ENCODE measurements around the gene RPS26.

RPS26 gene

DNA sequence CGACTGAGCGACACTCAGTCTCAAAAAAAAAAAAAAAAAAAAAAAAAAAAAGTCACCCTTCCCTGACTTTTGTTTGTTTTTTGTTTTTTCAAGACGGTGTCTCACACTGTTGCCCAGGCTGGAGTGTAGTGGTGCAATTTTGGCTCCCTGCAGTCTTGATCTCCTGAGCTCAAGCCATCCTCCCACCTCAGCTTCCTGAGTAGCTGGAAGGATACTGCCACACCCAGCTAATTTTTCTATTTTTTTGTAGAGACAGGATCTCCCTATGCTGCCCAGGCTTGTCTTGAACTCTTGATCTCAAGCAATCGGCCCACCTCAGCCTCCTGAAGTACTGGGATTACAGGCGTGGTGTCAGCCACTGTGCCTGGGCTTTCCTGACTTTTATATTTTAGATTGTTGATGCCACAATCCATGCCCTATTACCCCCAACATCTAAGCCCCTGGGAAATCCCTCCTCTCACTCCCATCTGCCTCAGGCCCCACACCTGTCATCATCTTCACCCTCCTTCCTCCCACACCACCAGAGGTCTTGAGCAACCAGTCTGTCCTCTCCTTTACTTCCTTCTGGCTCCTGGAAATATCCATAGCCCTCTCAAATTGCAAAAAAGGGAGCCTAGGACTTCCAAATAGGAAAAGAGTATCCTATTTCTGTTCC lies 13.1 kb upstream of the RPS26 start:
- no peak for DNase-seq (ENCODE audit: low read depth)
- TF ChIP-seq, protein P1, sequence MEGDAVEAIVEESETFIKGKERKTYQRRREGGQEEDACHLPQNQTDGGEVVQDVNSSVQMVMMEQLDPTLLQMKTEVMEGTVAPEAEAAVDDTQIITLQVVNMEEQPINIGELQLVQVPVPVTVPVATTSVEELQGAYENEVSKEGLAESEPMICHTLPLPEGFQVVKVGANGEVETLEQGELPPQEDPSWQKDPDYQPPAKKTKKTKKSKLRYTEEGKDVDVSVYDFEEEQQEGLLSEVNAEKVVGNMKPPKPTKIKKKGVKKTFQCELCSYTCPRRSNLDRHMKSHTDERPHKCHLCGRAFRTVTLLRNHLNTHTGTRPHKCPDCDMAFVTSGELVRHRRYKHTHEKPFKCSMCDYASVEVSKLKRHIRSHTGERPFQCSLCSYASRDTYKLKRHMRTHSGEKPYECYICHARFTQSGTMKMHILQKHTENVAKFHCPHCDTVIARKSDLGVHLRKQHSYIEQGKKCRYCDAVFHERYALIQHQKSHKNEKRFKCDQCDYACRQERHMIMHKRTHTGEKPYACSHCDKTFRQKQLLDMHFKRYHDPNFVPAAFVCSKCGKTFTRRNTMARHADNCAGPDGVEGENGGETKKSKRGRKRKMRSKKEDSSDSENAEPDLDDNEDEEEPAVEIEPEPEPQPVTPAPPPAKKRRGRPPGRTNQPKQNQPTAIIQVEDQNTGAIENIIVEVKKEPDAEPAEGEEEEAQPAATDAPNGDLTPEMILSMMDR (IDR thresholded peaks at IDR 0.05; ENCODE audit: low read depth, low read length, missing control alignments) = no peak
- in situ Hi-C loops (cut with HindIII; ENCODE audit: low sequenced_read_pairs) = no loop called here

GRCh38 chr12:56029166-56029519 lies 12.6 kb upstream of the RPS26 start:
- TF ChIP-seq, protein P1 (IDR thresholded peaks at IDR 0.05; ENCODE audit: low read depth, low read length, missing control alignments) = no peak
- in situ Hi-C loops (cut with HindIII; ENCODE audit: low sequenced_read_pairs) = no loop called here
- no peak for DNase-seq (ENCODE audit: low read depth)
- no peak overlapping the region for H3K4me3 ChIP-seq (ENCODE audit: low read depth, low read length)

More for the DNA sequence above, 13.1 kb upstream of the RPS26 start:
- H3K4me3 ChIP-seq (ENCODE audit: low read depth, low read length) = no peak overlapping the region

- TF ChIP-seq, protein P1 (IDR thresholded peaks at IDR 0.05; ENCODE audit: low read depth, low read length, missing control alignments) = peak; percentile 83
- H3K4me3 ChIP-seq (ENCODE audit: low read depth, low read length) = no peak overlapping the region
- in situ Hi-C loops (cut with HindIII; ENCODE audit: low sequenced_read_pairs) = loop anchor here (10.0 kb wide), 1 partner anchor 55 kb away; the partner anchor contains the start of gene RAB5B
- DNase-seq (ENCODE audit: low read depth) = peak; percentile 43
Observed at GRCh38 chr12:56029666-56030293, 11.9 kb upstream of the RPS26 start.

GRCh38 chr12:56031987-56032386 lies 9.7 kb upstream of the RPS26 start:
- in situ Hi-C loops (cut with HindIII; ENCODE audit: low sequenced_read_pairs) = loop anchor here (10.0 kb wide), 1 partner anchor 57 kb away; the partner anchor contains the start of gene RAB5B
- no peak for DNase-seq (ENCODE audit: low read depth)
- no peak overlapping the region for H3K4me3 ChIP-seq (ENCODE audit: low read depth, low read length)
- TF ChIP-seq, protein P1 (IDR thresholded peaks at IDR 0.05; ENCODE audit: low read depth, low read length, missing control alignments) = no peak

GRCh38 chr12:56034586-56035332 lies 7.0 kb upstream of the RPS26 start:
- DNase-seq (ENCODE audit: low read depth) = no peak
- in situ Hi-C loops (cut with HindIII; ENCODE audit: low sequenced_read_pairs) = loop anchor here (10.0 kb wide), 1 partner anchor 60 kb away; the partner anchor contains the start of gene RAB5B
- H3K4me3 ChIP-seq (ENCODE audit: low read depth, low read length) = no peak overlapping the region
- TF ChIP-seq, protein P1 (IDR thresholded peaks at IDR 0.05; ENCODE audit: low read depth, low read length, missing control alignments) = no peak

- TF ChIP-seq, protein P1 (IDR thresholded peaks at IDR 0.05; ENCODE audit: low read depth, low read length, missing control alignments) = no peak
- DNase-seq (ENCODE audit: low read depth) = no peak
- H3K4me3 ChIP-seq (ENCODE audit: low read depth, low read length) = no peak overlapping the region
- in situ Hi-C loops (cut with HindIII; ENCODE audit: low sequenced_read_pairs) = loop anchor here (10.0 kb wide), 1 partner anchor 62 kb away; the partner anchor contains the start of gene RAB5B
Observed at GRCh38 chr12:56037161-56037560, 4.6 kb upstream of the RPS26 start.

All from astrocyte of the cerebellum (primary cell).